HepG2 (cell line): ENCODE data around the gene BAZ1B. TPM values are rescaled to one million over a fixed set of nuclear protein-coding genes. Genes with fewer than 3 reads are reported as not detected.

ENCODE experiments used
- ATAC-seq: fragments of 200-7000 bp; cut with Tn5 transposase; 3 replicates; pipeline ENCODE4 v1.9.1; 2020; ENCODE audit warnings: mild to moderate bottlenecking, moderate library complexity
- BruUV-seq: library from RNA; stranded (reverse); fragments of 400-500 nt; replicated peaks from 2 replicates; lab custom pipeline; 2021; lab: Mats Ljungman, UMichigan
- CTCF ChIA-PET: fragments of 300-600 bp; formaldehyde crosslinking; extraction: SDS; loops from one replicate; lab custom pipeline; 2021; ENCODE audit warnings: low total read pairs, inconsistent platforms, low intra/inter-chr PET ratio; lab: Yijun Ruan, JAX
- POLR2A ChIA-PET: fragments of 350-600 bp; sonication (Branson Sonifier 250); formaldehyde crosslinking; loops from one replicate; lab custom pipeline; 2020; ENCODE audit warnings: antibody characterized with exemption, inconsistent platforms; lab: Yijun Ruan, JAX
- DNase-seq: peaks from one replicate; pipeline ENCODE4 v3.0.0-alpha.2; 2015; ENCODE audit warnings: low spot score
- FAIRE-seq: peaks from 3 replicates; lab custom pipeline; 2011; peaks lifted over from hg19 to GRCh38; lab: Jason Lieb, UNC
- H2AFZ ChIP-seq: one replicate; pipeline ENCODE4 v1.6.1; 2011; ENCODE audit warnings: low read length, inconsistent platforms
- H3K27ac ChIP-seq: fragments of 300-600 bp; 3 replicates; pipeline ENCODE4 v1.8.0; 2011; ENCODE audit warnings: mixed run types, mild to moderate bottlenecking, mixed read lengths, low read length, inconsistent platforms; ENCODE audit not compliant: insufficient read depth; ENCODE audit errors: extremely low read length
- H3K27me3 ChIP-seq, 2 experiments: fragments of 200-600 bp in 1 of 2; 2 replicates in 1 of 2; 3 replicates in 1 of 2; pipeline versions ENCODE4 v1.6.0 to v1.8.0; 2011; ENCODE audit warnings: low read length in 2 of 2, mild to moderate bottlenecking in 2 of 2, moderate library complexity in 2 of 2, inconsistent platforms in 1 of 2; ENCODE audit not compliant: insufficient read depth in 2 of 2, control insufficient read depth in 1 of 2
- H3K36me3 ChIP-seq, 2 experiments: fragments of 200-600 bp in 1 of 2; replicated peaks in 1 of 2; 2 replicates in 1 of 2; 3 replicates in 1 of 2; pipeline versions ENCODE4 v1.5.1 to v1.8.0; 2011; ENCODE audit warnings: low read length in 2 of 2, inconsistent platforms in 1 of 2; ENCODE audit not compliant: insufficient read depth in 2 of 2, control insufficient read depth in 1 of 2
- H3K4me1 ChIP-seq: 2 replicates; pipeline ENCODE4 v1.5.1; 2012; ENCODE audit warnings: low read length, inconsistent platforms; ENCODE audit not compliant: insufficient read depth
- H3K4me2 ChIP-seq: 2 replicates; pipeline ENCODE4 v1.6.0; 2011; ENCODE audit warnings: low read depth, low read length, inconsistent platforms
- H3K4me3 ChIP-seq, 3 experiments: fragments of 200-600 bp in 1 of 3; sonication (generic), shearing (Covaris generic) in 1 of 3; replicated peaks in 1 of 3; 2 replicates each; pipeline ENCODE4 v1.5.1; 2011 to 2016; ENCODE audit warnings: low read length in 3 of 3, inconsistent platforms in 2 of 3, low read depth in 2 of 3, mild to moderate bottlenecking in 2 of 3, control low read depth in 1 of 3, mixed read lengths in 1 of 3; ENCODE audit not compliant: insufficient read depth in 1 of 3
- H3K79me2 ChIP-seq: one replicate; pipeline ENCODE4 v1.6.1; 2011; ENCODE audit warnings: low read length, inconsistent platforms; ENCODE audit not compliant: insufficient read depth
- H3K9ac ChIP-seq: 2 replicates; pipeline ENCODE4 v1.6.0; 2011; ENCODE audit warnings: mild to moderate bottlenecking, low read depth, low read length, inconsistent platforms; ENCODE audit not compliant: insufficient read depth
- H3K9me3 ChIP-seq: 2 replicates; pipeline ENCODE4 v1.5.1; 2012; ENCODE audit warnings: mild to moderate bottlenecking, low read length
- H4K20me1 ChIP-seq: 2 replicates; pipeline ENCODE4 v1.6.0; 2011; ENCODE audit warnings: inconsistent platforms, mild to moderate bottlenecking, low read length, moderate library complexity; ENCODE audit not compliant: insufficient read depth
- JUNB ChIP-seq: sonication (generic); formaldehyde crosslinking; IDR thresholded peaks from 2 replicates; pipeline ENCODE4 v1.8.0; 2022; ENCODE audit warnings: missing genetic modification reagents, mild to moderate bottlenecking, borderline replicate concordance
- MBNL3 ChIP-seq: fragments of 250-450 bp; sonication (Bioruptor Pico); conservative IDR thresholded peaks from 2 replicates; pipeline ENCODE4 v1.8.0; 2022; ENCODE audit warnings: mild to moderate bottlenecking, inconsistent platforms
- MED8 ChIP-seq: sonication (generic); formaldehyde crosslinking; IDR thresholded peaks from 2 replicates; pipeline ENCODE4 v1.8.1; 2023; ENCODE audit warnings: mild to moderate bottlenecking, missing genetic modification reagents; ENCODE audit not compliant: insufficient replicate concordance
- MTF1 ChIP-seq: sonication (generic); formaldehyde crosslinking; IDR thresholded peaks from 2 replicates; pipeline ENCODE4 v1.5.0; 2020; ENCODE audit warnings: missing genetic modification reagents
- SP5 ChIP-seq: IDR thresholded peaks from 2 replicates; pipeline ENCODE4 v1.6.1; 2016; ENCODE audit warnings: low read depth, borderline replicate concordance
- ZBTB21 ChIP-seq: sonication (generic); formaldehyde crosslinking; IDR thresholded peaks from 2 replicates; pipeline ENCODE4 v1.4.0; 2020; ENCODE audit warnings: missing genetic modification reagents
- ZNF3 ChIP-seq: IDR thresholded peaks from 2 replicates; pipeline ENCODE4 v1.7.0; 2017; ENCODE audit warnings: inconsistent platforms
- ZNF333 ChIP-seq: sonication (generic); formaldehyde crosslinking; IDR thresholded peaks from 2 replicates; pipeline ENCODE4 v1.4.0; 2020; ENCODE audit warnings: mild to moderate bottlenecking, missing genetic modification reagents, borderline replicate concordance
- ZNF563 ChIP-seq: sonication (generic); formaldehyde crosslinking; IDR thresholded peaks from 2 replicates; pipeline ENCODE4 v1.8.0; 2022; ENCODE audit warnings: mild to moderate bottlenecking, moderate library complexity, missing genetic modification reagents
- WGBS: methylation state at CpG from one replicate; pipeline ENCODE4 v1.1.6; 2017; ENCODE audit warnings: low lambda C conversion rate; 5-methylcytosine and 5-hydroxymethylcytosine counted together
- in situ Hi-C: cut with HindIII; loops from 2 replicates; pipeline ENCODE4 v1.10.0; 2017; ENCODE audit warnings: low pct_unique_long_range_greater_than_20kb; ENCODE audit not compliant: extremely low pct_ligation_motif_present
- intact Hi-C: fragments of 100-400 bp; cut with micrococcal nuclease; formaldehyde crosslinking; loops from one replicate; pipeline ENCODE4 v1.10.0; 2022; ENCODE audit not compliant: unreplicated experiment
- polyA plus RNA-seq, 8 experiments: library from polyadenylated mRNA; depleted of rRNA in 3 of 8; stranded (reverse) in 7 of 8; unstranded in 1 of 8; fragments of >200 nt; fragmentation: Illumina TruSeq in 4 of 8; extraction: Trizol in 4 of 8; gene quantifications; 2 replicates each; pipeline versions ENCODE4 v1.2.1 to v1.2.3, GENCODE V29; 2011 to 2016; ENCODE audit warnings: low read depth in 4 of 8, missing spikeins in 1 of 8, mixed read lengths in 1 of 8; ENCODE audit not compliant: insufficient read depth in 1 of 8
- total RNA-seq, 5 experiments: library from RNA; depleted of rRNA; stranded (reverse); fragments of >200 nt; fragmentation: Illumina TruSeq; extraction: Trizol; gene quantifications; 2 replicates each; pipeline ENCODE4 v1.2.3, GENCODE V29; 2016; ENCODE audit warnings: low read depth in 1 of 5

The BAZ1B gene
- total and polyA plus RNA-seq, 2 of the 13 experiments (the other 11 are each of a cell fraction or from before 2014, with no cell fraction given), result 18.6 to 69.4 TPM

GRCh38 chr7:73504920-73505319 lies 17.2 kb downstream of the BAZ1B start:
- H3K4me2 ChIP-seq, result no peak overlapping the region
- intact Hi-C loops, result no loop called here

GRCh38 chr7:73504017-73504416 lies 18.1 kb downstream of the BAZ1B start:
- Histone ChIP-seq H3K79me2 (peaks cover 15% of the 10 kb centered on the region), H3K9ac (no peak overlapping the region), H3K27ac (no peak overlapping the region), H3K9me3 (no peaks in the 10 kb centered on the region), H3K4me1 (no peaks in the 10 kb centered on the region), H3K27me3 (no peaks in the 10 kb centered on the region), H3K4me3 (no peak overlapping the region), H3K36me3 (peaks cover 28 to 84% of the 10 kb centered on the region in 2 experiments), H4K20me1 (no peaks in the 10 kb centered on the region), H2AFZ (no peak overlapping the region), H3K4me2 (no peak overlapping the region)
- DNase-seq (no peak), ATAC-seq (no peak), FAIRE-seq (no peak)
- in situ Hi-C loops, result no loop called here
- CTCF ChIA-PET, result no interaction called here
- TF ChIP-seq SP5 (CRISPR knock-in tag) (no peak), MTF1 (CRISPR knock-in tag) (no peak), ZNF3 (CRISPR knock-in tag) (no peak), MED8 (CRISPR knock-in tag) (no peak)
- intact Hi-C loops, result no loop called here
- POLR2A ChIA-PET, result no interaction called here
- no TSS peak for BruUV-seq
- WGBS, result 100% methylated on average over 2 of the region's 2 CpGs

More at GRCh38 chr7:73504920-73505319, 17.2 kb downstream of the BAZ1B start:
- DNase-seq, result no peak
- H3K36me3 ChIP-seq, result peaks cover 26 to 84% of the 10 kb centered on the region in 2 experiments
- H3K79me2 ChIP-seq, result peaks cover 15% of the 10 kb centered on the region
- no peak overlapping the region for H3K27ac ChIP-seq
- H3K4me1 ChIP-seq, result no peaks in the 10 kb centered on the region
- no peaks in the 10 kb centered on the region for H3K27me3 ChIP-seq
- no peak overlapping the region for H3K9ac ChIP-seq
- TF ChIP-seq ZNF563 (CRISPR knock-in tag) (no peak), ZBTB21 (CRISPR knock-in tag) (no peak), JUNB (no peak), MBNL3 (CRISPR knock-in tag) (no peak), ZNF333 (CRISPR knock-in tag) (no peak)
- ATAC-seq, result no peak
- BruUV-seq, result no TSS peak
- FAIRE-seq, result no peak
- no peaks in the 10 kb centered on the region for H3K9me3 ChIP-seq
- H2AFZ ChIP-seq, result no peak overlapping the region
- in situ Hi-C loops, result no loop called here
- CTCF ChIA-PET, result no interaction called here
- H3K4me3 ChIP-seq, result no peak overlapping the region
- POLR2A ChIA-PET, result interaction anchor here (0.6 kb wide), 1 partner anchor 73 kb away, joined by 4 read pairs; the partner anchor contains the start of gene TBL2
- no peaks in the 10 kb centered on the region for H4K20me1 ChIP-seq
- 100% methylated on average over 1 of the region's 1 CpG for WGBS
